ENCODE data around the gene SELENOO. TPM values are rescaled to one million over a fixed set of nuclear protein-coding genes. Genes with fewer than 3 reads are reported as not detected.

Gene SELENOO
- total RNA-seq, 1 experiment from 2014 or later = 21.9 TPM

DNA sequence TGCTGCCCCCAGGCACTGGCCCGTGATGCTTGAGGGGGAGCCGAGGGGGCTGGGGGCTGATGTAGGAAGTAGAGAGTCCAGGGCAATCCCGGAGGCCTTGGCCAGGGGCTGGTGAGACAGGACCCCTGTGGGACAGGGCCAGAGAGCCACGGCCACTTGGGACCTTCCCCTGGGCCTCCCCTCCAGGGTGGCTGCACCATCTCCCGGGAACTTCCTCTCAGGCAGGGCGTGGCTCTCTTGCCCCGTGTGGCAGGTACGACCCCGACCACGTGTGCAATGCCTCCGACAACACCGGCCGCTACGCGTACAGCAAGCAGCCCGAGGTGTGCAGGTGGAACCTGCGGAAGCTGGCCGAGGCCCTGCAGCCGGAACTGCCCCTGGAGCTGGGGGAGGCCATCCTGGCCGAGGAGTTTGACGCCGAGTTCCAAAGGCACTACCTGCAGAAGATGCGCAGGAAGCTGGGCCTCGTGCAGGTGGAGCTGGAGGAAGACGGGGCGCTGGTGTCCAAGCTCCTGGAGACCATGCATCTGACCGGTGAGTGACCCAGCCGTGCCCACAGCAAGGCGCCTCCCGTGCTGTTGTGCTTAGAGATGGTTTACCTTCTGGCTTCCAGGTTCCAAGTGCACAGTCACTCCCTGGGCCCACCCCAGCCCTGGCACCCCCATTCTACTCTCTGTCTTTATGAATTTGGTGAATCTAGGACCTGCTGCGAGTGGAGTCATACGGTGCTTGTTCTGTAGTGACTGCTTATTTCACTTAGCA is 9.7 kb downstream of the SELENOO start:
- Mint-ChIP-seq H3K4me3 (ENCODE audit: unreplicated experiment) (no peak overlapping the region), H3K9me3 (ENCODE audit: unreplicated experiment) (no peaks in the 10 kb centered on the region), H3K4me1 (ENCODE audit: insufficient read depth, unreplicated experiment) (peaks cover 6% of the 10 kb centered on the region), H3K27me3 (ENCODE audit: insufficient read depth, unreplicated experiment) (no peaks in the 10 kb centered on the region), H3K27ac (ENCODE audit: low read depth, unreplicated experiment) (no peak overlapping the region), H3K36me3 (ENCODE audit: insufficient read depth, unreplicated experiment) (peaks cover 81% of the 10 kb centered on the region)
- no TSS peak for BruUV-seq (replicated peaks)
- TF ChIP-seq, protein P1, sequence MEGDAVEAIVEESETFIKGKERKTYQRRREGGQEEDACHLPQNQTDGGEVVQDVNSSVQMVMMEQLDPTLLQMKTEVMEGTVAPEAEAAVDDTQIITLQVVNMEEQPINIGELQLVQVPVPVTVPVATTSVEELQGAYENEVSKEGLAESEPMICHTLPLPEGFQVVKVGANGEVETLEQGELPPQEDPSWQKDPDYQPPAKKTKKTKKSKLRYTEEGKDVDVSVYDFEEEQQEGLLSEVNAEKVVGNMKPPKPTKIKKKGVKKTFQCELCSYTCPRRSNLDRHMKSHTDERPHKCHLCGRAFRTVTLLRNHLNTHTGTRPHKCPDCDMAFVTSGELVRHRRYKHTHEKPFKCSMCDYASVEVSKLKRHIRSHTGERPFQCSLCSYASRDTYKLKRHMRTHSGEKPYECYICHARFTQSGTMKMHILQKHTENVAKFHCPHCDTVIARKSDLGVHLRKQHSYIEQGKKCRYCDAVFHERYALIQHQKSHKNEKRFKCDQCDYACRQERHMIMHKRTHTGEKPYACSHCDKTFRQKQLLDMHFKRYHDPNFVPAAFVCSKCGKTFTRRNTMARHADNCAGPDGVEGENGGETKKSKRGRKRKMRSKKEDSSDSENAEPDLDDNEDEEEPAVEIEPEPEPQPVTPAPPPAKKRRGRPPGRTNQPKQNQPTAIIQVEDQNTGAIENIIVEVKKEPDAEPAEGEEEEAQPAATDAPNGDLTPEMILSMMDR (IDR thresholded peaks at IDR 0.05; ENCODE audit: unreplicated experiment) = no peak
- intact Hi-C loops (cut with micrococcal nuclease) = no loop called here
- CTCF ChIA-PET = interaction anchor here (0.9 to 2.1 kb wide), 6 partner anchors 8 to 68 kb away, joined by 3 to 19 read pairs (median 4); no protein-coding TSS in a partner anchor
- POLR2A ChIA-PET = no interaction called here
- DNase-seq (ENCODE audit: unreplicated experiment) = no peak

DNA sequence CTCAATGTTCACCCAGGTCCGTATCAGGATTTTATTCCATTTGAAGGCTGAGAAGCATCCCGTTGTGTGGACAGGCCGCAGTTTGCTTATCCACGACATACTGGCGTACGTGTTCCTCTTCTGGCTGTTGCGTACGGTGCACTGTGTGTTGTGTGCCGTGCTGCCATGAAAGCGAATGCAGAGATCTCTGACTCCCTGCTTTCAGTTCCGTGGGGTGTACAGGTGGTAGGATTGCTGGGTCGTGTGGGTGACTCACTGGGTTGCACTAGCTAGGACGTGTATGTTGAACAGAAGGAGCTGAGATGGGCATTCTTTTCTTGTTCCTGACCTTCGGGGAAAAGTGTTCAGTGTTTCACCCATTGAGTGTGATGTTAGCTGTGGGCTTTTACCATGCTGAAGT is 10.3 kb downstream of the SELENOO start:
- Mint-ChIP-seq H3K27ac (ENCODE audit: low read depth, unreplicated experiment) (no peak overlapping the region), H3K4me1 (ENCODE audit: insufficient read depth, unreplicated experiment) (peaks cover 6% of the 10 kb centered on the region), H3K27me3 (ENCODE audit: insufficient read depth, unreplicated experiment) (no peaks in the 10 kb centered on the region), H3K36me3 (ENCODE audit: insufficient read depth, unreplicated experiment) (peaks cover 78% of the 10 kb centered on the region), H3K9me3 (ENCODE audit: unreplicated experiment) (no peaks in the 10 kb centered on the region), H3K4me3 (ENCODE audit: unreplicated experiment) (no peak overlapping the region)
- TF ChIP-seq, protein P1 (IDR thresholded peaks at IDR 0.05; ENCODE audit: unreplicated experiment) = no peak
- BruUV-seq (replicated peaks) = no TSS peak
- POLR2A ChIA-PET = no interaction called here
- intact Hi-C loops (cut with micrococcal nuclease) = no loop called here
- DNase-seq (ENCODE audit: unreplicated experiment) = no peak
- CTCF ChIA-PET = interaction anchor here (0.9 to 2.1 kb wide), 6 partner anchors 8 to 68 kb away, joined by 3 to 19 read pairs (median 4); no protein-coding TSS in a partner anchor

- Mint-ChIP-seq H3K4me1 (ENCODE audit: insufficient read depth, unreplicated experiment) (peaks cover 6% of the 10 kb centered on the region), H3K36me3 (ENCODE audit: insufficient read depth, unreplicated experiment) (peaks cover 77% of the 10 kb centered on the region), H3K27ac (ENCODE audit: low read depth, unreplicated experiment) (no peak overlapping the region), H3K9me3 (ENCODE audit: unreplicated experiment) (no peaks in the 10 kb centered on the region), H3K4me3 (ENCODE audit: unreplicated experiment) (no peak overlapping the region), H3K27me3 (ENCODE audit: insufficient read depth, unreplicated experiment) (no peaks in the 10 kb centered on the region)
- intact Hi-C loops (cut with micrococcal nuclease) = no loop called here
- POLR2A ChIA-PET = interaction anchor here (1.2 kb wide), 1 partner anchor 23 kb away, joined by 4 read pairs; no protein-coding TSS in a partner anchor
- CTCF ChIA-PET = interaction anchor here (1.4 to 1.5 kb wide), 2 partner anchors 23 to 65 kb away, joined by 5 to 8 read pairs; no protein-coding TSS in a partner anchor
- no TSS peak for BruUV-seq (replicated peaks)
- TF ChIP-seq, protein P1 (IDR thresholded peaks at IDR 0.05; ENCODE audit: unreplicated experiment) = no peak
- DNase-seq (ENCODE audit: unreplicated experiment) = no peak
Measured at GRCh38 chr22:50213263-50213662, 12.5 kb downstream of the SELENOO start.

- Mint-ChIP-seq H3K27me3 (ENCODE audit: insufficient read depth, unreplicated experiment) (no peaks in the 10 kb centered on the region), H3K4me1 (ENCODE audit: insufficient read depth, unreplicated experiment) (no peaks in the 10 kb centered on the region), H3K9me3 (ENCODE audit: unreplicated experiment) (no peaks in the 10 kb centered on the region), H3K4me3 (ENCODE audit: unreplicated experiment) (no peak overlapping the region), H3K27ac (ENCODE audit: low read depth, unreplicated experiment) (no peak overlapping the region), H3K36me3 (ENCODE audit: insufficient read depth, unreplicated experiment) (peaks cover 69% of the 10 kb centered on the region)
- BruUV-seq (replicated peaks) = no TSS peak
- TF ChIP-seq, protein P1 (IDR thresholded peaks at IDR 0.05; ENCODE audit: unreplicated experiment) = no peak
- intact Hi-C loops (cut with micrococcal nuclease) = no loop called here
- CTCF ChIA-PET = interaction anchor here (0.7 to 1.9 kb wide), 4 partner anchors 9 to 151 kb away, joined by 3 to 11 read pairs (median 4); no protein-coding TSS in a partner anchor
- POLR2A ChIA-PET = interaction anchor here (0.9 kb wide), 1 partner anchor 35 kb away, joined by 3 read pairs; the partner anchor contains the start of gene HDAC10
- DNase-seq (ENCODE audit: unreplicated experiment) = no peak
Measured at GRCh38 chr22:50215297-50216054, 14.7 kb downstream of the SELENOO start.
